ENCODE measurements around the gene CPNE1.
"Not testable (repeated sequence)": the region's sequence is repeated elsewhere in the genome, so short reads cannot be mapped to it uniquely, and the experiment has no call there.

DNA sequence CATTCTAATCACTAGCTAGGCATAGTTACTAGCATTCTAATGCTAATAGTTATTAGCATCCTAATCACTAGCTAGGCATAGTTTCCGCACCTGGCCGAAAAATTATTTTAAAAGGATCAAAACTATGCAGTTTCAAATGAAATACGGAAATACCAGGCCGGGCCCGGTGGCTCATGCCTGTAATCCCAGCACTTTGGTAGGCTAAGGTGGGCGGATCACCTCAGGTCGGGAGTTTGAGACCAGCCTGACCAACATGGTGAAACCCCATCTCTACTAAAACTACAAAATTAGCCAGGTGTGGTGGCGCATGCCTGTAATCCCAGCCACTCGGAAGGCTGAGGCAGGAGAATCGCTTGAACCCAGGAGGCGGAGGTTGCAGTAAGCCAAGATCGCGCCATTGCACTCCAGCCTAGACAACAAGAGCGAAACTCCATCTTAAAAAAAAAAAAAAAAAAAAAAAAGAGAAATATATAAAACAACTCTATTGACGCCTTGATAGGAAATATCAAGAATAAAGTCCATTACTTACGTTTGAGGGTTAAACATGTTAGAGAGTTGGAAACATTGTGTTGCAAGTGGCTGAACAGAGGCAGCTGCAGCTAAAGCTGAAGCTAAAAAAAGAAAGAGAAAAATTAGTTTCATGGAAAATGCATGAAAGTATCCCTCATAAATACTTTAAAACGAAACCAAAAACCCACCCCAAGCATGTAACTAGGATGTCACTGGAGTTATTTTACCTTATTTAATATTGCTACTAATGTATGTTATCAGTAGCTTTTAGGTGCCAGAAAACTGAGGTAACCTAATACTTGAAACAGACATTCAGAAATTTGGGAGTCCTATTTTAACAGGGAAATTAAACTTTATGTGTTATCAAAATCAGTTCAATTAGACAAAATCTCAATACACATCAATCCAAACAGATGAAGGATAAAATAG is 42.2 kb upstream of the CPNE1 start:
- TF ChIP-seq, protein P1, sequence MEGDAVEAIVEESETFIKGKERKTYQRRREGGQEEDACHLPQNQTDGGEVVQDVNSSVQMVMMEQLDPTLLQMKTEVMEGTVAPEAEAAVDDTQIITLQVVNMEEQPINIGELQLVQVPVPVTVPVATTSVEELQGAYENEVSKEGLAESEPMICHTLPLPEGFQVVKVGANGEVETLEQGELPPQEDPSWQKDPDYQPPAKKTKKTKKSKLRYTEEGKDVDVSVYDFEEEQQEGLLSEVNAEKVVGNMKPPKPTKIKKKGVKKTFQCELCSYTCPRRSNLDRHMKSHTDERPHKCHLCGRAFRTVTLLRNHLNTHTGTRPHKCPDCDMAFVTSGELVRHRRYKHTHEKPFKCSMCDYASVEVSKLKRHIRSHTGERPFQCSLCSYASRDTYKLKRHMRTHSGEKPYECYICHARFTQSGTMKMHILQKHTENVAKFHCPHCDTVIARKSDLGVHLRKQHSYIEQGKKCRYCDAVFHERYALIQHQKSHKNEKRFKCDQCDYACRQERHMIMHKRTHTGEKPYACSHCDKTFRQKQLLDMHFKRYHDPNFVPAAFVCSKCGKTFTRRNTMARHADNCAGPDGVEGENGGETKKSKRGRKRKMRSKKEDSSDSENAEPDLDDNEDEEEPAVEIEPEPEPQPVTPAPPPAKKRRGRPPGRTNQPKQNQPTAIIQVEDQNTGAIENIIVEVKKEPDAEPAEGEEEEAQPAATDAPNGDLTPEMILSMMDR (IDR thresholded peaks at IDR 0.05; ENCODE audit: control extremely low read depth in 1 of 3, insufficient read depth in 1 of 3, low read depth in 1 of 3, low read length in 3 of 3), result not testable (repeated sequence)
- TF ChIP-seq JUND (IDR thresholded peaks at IDR 0.05; ENCODE audit: low read length); SIX5 (IDR thresholded peaks at IDR 0.05; ENCODE audit: low read depth, low read length); YY1 (IDR thresholded peaks at IDR 0.05; ENCODE audit: low read depth, low read length); TAF1 (IDR thresholded peaks at IDR 0.05; ENCODE audit: low read depth, low read length): not testable (repeated sequence)
- TF ChIP-seq, protein P2, sequence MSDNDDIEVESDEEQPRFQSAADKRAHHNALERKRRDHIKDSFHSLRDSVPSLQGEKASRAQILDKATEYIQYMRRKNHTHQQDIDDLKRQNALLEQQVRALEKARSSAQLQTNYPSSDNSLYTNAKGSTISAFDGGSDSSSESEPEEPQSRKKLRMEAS (IDR thresholded peaks at IDR 0.05), result not testable (repeated sequence)
